NCI-H345 treated with DMSO at 0.1 percent for 48 hours (cell line): Measurements from ENCODE around the gene VGLL2.
"Not testable (repeated sequence)": the region's sequence is repeated elsewhere in the genome, so short reads cannot be mapped to it uniquely, and the experiment has no call there.

ENCODE experiments used
- DNase-seq: peaks from one replicate; lab custom pipeline; 2025; ENCODE audit not compliant: unreplicated experiment; lab: John Stamatoyannopoulos, UW

Gene VGLL2, protein sequence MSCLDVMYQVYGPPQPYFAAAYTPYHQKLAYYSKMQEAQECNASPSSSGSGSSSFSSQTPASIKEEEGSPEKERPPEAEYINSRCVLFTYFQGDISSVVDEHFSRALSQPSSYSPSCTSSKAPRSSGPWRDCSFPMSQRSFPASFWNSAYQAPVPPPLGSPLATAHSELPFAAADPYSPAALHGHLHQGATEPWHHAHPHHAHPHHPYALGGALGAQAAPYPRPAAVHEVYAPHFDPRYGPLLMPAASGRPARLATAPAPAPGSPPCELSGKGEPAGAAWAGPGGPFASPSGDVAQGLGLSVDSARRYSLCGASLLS

DNA sequence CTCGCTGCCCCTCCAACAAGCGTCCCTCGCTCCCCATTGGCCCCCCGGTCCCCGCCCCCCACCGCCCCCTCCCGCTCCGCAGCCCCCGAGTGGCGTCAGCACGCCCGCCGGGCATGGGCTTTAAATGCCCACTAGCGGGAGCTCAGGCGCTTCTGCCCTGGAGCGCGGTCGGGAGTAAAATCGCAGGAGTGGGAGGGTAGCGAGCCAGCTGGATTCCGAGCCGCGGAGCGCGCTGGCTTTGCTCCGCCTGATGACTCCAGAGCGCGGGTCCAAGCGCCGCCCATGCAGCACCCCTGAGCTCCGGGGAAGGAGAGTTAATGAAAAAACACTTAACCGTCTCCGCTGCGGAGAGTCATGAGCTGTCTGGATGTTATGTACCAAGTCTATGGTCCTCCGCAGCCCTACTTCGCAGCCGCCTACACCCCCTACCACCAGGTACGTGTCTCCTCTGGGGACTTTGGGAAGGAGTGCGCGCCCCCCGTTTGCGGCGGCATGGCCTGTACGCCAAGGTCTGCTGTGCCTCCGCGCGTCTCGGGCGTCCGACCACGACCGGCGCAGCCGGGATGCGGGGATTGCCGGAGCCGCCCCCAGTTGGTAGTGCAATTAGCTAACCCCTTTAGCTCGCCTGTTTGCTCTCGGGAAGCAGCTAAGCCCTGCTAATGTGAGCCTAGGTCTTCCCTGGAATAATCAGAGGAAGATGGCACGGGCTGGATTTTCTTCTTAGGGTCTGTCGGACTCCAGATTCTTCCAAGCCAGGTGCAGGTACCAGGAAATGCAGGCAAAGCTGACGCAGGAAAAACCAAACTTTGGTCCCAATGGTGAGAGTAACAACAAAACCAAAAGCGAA, at the start of gene VGLL2:
Gene VGLL2, plus strand, starts transcription at position 149 of the 847 bp plus-strand sequence. Its CDS starts 206 bp downstream, at position 355.
- peak; percentile 14 for DNase-seq

DNA sequence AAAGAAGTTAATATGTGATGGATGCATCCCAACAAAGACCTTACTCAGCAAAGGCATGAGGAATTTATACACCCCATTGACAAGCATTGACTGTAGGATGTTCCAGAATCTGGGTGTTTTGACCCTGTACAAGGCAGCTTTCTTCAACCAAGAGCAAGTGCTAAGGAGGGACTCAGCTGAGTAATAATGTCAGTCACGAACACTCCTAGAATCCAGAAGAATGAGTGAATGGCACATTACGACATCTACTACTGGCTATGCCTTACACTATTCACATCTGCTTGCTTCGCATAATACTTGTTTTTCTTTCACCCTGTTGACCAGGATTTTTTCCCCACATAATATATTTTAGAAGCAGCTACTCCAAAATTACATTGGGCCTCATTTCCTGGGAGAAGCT, 42.5 kb upstream of the VGLL2 start:
- no peak for DNase-seq

GRCh38 chr6:117226778-117227177, 38.6 kb upstream of the VGLL2 start:
- DNase-seq = no peak

- no peak for DNase-seq
Measured at GRCh38 chr6:117227245-117227962, 38.0 kb upstream of the VGLL2 start.

GRCh38 chr6:117228202-117228601, 37.2 kb upstream of the VGLL2 start:
- no peak for DNase-seq

DNA sequence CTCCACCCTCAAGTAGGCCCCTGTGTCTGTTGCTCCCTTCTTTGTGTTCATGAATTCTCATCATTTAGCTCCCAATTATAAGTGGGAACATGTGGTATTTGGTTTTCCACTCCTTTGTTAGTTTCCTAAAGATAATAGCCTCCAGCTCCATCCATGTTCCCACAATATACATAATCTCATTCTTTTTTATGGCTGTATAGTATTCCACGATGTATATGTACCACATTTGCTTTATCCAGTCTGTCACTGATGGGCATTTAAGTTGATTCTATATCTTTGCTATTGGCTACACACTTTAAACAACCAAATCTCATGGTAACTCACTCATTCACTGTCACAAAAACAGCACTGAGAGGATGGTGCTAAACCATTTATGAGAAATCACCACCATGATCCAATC, 35.5 kb upstream of the VGLL2 start:
- no peak for DNase-seq

GRCh38 chr6:117231466-117231865, 33.9 kb upstream of the VGLL2 start:
- no peak for DNase-seq

DNA sequence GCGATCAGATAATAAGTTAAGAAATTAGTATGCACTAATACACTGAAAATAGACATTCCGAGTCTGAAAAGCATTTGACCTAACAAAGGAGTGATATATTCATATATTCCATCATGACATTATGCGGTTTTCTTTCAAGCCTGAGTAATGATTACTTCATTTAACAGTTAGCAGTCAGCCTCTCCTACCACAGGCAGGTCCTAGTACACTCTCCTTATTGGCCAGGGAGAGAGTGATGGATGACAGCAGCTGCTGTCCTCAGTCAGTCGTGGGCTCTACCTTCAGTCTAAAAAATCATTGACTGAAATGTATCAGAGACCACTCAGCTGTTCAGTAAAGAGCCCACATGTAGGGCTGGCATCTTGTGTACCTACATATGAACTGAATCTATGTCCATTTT, 33.2 kb upstream of the VGLL2 start:
- DNase-seq = no peak

- no peak for DNase-seq
Measured at GRCh38 chr6:117233145-117233544, 32.2 kb upstream of the VGLL2 start.

- DNase-seq = no peak
Measured at GRCh38 chr6:117237561-117237960, 27.8 kb upstream of the VGLL2 start.

GRCh38 chr6:117244571-117244970, 20.8 kb upstream of the VGLL2 start:
- not testable (repeated sequence) for DNase-seq

GRCh38 chr6:117244979-117245378, 20.4 kb upstream of the VGLL2 start:
- DNase-seq = not testable (repeated sequence)

DNA sequence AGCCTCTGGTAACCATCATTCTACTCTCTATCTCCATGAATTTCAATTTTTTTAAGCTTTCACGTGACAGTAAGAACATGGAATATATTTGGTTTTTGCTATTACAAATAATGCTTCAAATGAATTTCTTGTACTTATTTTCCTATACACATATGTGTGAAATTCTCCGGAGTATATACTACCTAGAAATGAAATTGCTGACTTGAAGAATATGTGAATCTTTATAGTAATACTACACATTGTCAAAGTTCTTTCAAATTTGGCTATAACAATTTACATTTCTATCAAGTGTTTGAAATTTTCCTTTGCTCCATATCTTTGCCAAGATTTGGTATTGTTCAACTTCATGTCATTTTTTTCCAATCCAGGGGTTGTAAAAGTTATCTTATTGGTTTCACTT, 11.6 kb upstream of the VGLL2 start:
- DNase-seq = no peak

DNA sequence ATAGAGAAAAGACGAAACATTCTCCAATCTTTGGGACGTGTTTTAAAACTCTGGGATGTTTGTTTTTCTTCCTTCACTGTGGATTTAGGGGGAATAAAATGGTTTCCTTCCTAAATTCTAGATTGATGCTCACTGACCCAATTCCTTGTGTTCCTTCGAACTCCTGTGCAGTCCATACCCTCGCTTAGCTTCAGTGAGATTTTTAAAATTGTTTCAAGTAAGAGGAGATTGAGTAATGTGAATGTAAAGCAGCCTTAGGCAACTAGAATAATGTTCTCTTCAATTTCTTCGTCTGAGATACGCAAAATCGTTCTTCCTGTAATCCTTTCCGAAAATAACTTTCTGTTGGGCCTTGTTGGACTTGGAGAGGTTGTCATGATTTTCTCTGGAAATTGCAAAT, 2.6 kb upstream of the VGLL2 start:
- DNase-seq = no peak

- DNase-seq = no peak
Measured at GRCh38 chr6:117263353-117263927, 1.9 kb upstream of the VGLL2 start.

DNA sequence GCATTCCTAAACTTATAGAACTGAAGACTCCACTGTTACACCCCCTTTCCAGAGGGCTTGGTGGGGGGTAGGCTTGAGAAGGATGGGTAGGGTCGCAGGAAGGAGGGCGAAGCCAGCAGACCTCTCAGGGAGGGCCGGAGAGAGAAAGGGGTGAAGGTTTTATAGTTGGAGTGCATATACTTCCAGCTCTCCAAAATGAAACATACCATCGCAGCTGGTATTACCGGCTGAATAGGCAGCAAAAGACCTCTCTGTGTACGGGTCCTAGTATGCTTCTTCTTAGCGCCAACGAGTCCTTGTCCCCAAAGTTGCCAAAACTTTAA, 1.0 kb upstream of the VGLL2 start:
- no peak for DNase-seq

DNA sequence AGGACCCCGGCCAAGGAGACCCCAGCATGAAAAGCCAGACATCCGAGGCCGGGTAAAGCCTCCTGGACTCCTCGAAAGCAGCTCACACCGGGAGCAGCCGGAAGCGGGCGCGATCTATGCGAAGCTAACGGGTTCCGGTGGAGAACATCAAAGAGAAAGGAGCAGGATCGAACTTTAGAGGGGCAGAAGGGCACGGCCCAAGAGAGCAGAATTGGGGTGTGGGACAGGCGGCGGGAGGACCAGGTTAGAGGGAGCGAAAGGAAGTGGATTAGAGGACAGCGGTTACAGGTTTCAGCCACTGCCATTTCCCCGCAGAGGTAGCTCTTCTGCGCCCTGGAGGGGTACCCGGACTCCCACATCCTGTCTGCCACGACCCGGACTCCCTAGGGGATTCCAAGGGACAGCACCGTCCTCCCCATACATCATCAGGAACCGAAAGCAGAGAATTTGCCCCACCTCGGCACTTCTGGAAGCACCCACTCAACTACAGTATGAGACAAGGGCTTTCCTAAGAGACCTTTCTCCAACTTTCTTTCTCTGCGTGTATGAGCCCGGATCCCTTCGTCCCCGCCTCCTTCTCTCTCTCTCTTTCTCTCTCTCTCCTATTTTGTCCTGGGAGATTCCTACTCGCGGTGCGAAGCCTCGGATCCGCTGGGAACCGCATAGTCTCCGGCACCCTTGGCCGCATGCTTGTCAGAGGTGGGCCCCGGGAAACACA, 507 bp upstream of the VGLL2 start:
- no peak for DNase-seq

DNA sequence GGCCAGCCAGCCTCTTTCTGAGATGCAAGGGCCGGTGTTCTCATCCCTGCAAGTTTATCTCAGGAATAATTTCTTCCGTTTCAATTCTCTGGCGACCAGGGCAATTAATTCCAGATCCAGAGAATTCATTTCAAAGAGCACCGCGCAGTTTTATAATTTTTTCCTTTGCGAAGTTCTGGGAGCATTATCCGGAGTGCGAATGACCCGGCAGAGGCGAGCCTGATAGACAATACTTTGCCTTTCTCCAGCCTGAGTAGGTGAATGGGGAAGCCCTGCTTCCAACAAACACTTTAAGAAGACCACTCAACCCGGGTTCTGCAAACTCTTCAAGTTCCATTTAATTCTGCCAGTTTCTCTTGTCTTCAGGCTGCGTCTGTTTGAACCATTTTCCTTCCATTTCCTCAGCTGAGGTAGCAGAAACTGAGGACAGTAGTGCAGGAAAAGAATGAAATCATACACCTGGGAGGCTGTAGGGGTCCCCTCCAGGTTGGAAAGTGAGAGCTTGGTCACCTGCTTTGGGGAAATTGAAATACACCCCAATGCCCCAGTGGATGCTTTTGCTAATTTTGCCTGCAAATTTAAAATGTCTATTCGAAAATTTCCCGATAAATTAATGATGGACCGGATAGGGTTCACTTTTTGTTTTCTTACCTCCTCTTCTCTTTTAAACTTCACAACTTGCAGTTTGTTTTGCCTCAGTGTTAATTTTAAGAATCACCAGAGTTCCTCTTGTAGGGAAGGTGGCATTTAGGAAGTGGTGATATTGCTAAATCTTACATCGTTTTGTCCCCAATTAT, 1.1 kb downstream of the VGLL2 start:
- no peak for DNase-seq

GRCh38 chr6:117267054-117267347, 1.6 kb downstream of the VGLL2 start:
- DNase-seq = no peak
